HG03520 (cell line): Measurements from ENCODE around the gene PRRC2B.
"Not testable (repeated sequence)": the region's sequence is repeated elsewhere in the genome, so short reads cannot be mapped to it uniquely, and the experiment has no call there.

ENCODE experiments used
- ATAC-seq: cut with Tn5 transposase; IDR thresholded peaks from one replicate; pipeline ENCODE4 v1.9.1; 2021; ENCODE audit warnings: mild to moderate bottlenecking, moderate library complexity; ENCODE audit not compliant: unreplicated experiment

The PRRC2B gene

GRCh38 chr9:131393622-131394463, at the start of gene PRRC2B:
Gene PRRC2B, plus strand, starts transcription at chr9:131394086. Its CDS starts 36,059 bp downstream, at chr9:131430145.
- peak; percentile 41 for ATAC-seq

DNA sequence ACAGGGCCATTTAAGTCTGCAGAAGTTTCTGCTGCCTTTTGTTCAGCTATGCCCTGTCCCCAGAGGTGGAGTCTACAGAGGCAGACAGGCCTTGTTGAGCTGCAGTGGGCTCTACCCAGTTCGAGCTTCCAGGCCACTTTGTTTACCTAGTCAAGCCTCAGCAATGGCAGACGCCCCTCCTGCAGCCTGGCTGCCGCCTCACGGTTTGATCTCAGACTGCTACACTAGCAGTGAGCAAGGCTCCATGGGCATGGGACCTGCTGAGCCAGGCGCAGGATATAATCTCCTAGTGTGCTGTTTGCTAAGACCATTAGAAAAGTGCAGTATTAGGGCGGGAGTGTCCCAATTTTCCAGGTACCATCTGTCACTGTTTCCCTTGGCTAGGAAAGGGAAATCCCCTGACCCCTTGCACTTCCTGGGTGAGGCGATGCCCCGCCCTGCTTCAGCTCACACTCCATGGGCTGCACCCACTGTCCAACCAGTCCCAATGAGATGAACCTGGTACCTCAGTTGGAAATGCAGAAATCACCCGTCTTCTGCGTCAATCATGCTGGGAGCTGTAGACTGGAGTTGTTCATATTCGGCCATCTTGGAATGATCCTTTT, 48.9 kb upstream of the PRRC2B start:
- ATAC-seq: not testable (repeated sequence)

DNA sequence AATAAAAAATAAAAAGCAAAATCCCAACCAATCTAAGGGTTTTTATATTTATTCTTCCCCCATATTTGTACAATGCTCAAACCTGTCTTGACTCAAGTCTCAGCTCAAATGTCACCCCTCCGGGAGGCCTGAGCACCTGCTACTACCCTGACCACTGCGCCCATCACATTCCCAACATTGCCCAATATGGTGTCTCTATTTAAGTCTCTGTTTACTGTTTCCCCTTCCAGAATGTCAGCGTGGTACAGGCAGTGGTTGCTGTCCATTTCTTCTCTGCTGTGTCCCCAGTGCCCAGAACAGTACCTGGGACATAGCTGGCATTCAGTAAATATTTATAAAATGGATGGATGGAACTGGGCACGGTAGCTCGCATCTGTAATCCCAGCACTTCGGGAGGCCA, 47.3 kb upstream of the PRRC2B start:
- ATAC-seq: no peak

- ATAC-seq: no peak
Measured at GRCh38 chr9:131347376-131348020, 46.4 kb upstream of the PRRC2B start.

GRCh38 chr9:131348631-131349521, 45.0 kb upstream of the PRRC2B start:
- ATAC-seq: no peak

DNA sequence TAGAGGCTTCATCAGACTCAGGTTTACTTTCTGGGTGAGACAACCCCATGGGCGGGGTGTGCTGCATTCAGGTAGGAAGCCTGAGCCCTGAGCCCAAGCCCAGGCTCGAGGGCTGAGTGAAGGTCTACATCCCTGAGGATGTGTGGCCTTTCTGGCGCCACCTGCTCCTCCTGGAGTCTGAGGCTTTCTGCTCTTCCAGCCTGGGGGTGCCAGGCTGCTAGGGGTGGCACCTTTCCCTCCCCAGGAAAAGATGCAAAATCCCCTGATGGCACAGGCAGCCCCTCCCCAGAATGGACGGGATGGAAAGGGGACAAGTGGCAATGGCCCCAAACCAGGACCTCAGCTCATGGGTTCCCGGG, 44.4 kb upstream of the PRRC2B start:
- no peak for ATAC-seq

GRCh38 chr9:131349881-131350563, 43.9 kb upstream of the PRRC2B start:
- ATAC-seq: no peak

GRCh38 chr9:131356479-131356878, 37.4 kb upstream of the PRRC2B start:
- ATAC-seq: not testable (repeated sequence)

DNA sequence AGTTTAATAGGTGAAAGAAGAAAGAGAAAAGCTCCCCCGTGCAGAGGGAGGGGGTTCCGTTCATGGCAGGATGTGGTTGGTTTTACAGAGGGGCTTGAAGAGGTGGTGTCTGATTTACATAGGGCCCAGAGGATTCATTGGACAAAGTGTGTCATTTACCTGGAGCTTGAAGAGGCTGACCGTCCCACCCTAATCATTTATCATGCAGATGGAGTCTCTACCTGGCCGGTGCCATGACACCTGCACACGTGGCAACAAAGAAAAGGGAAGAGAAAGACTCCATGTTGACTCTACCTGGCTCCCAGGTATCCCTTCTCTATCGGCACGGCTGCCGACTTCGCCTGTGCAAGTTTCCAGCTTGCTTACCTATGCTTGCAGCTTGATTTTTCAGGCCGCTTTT, 35.3 kb upstream of the PRRC2B start:
- ATAC-seq: no peak

DNA sequence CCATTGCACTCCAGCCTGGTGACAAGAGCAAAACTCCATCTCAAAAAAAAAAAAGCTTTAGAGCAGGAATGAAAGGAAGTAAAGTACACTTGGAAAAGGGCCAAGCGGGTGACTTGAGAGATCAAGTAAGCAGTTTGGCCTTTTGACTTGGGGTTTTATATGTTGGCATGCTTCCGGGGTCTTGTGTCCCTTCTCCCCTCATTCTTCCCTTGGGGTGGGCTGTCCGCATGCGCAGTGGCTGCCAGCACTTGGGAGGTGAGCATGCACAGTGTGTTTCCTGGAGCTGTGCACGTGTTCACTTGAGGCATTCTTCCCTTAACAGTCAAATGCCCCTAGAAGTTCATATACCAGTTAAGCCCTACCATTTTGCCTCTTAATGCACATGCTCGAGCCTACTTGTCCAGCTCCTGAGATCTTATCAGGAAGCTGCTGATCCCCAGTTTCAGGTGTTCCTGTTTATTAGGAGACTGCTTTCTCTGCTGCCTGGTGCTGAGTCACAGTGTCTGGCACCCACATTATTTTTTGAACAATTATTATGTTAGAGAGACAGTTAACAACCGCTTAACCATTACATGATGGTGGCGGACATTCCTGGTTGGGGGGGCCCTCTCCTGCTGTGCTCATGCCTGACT, 32.6 kb upstream of the PRRC2B start:
- ATAC-seq: no peak

GRCh38 chr9:131365546-131365945, 28.3 kb upstream of the PRRC2B start:
- ATAC-seq: no peak

GRCh38 chr9:131366761-131367401, 27.0 kb upstream of the PRRC2B start:
- no peak for ATAC-seq

DNA sequence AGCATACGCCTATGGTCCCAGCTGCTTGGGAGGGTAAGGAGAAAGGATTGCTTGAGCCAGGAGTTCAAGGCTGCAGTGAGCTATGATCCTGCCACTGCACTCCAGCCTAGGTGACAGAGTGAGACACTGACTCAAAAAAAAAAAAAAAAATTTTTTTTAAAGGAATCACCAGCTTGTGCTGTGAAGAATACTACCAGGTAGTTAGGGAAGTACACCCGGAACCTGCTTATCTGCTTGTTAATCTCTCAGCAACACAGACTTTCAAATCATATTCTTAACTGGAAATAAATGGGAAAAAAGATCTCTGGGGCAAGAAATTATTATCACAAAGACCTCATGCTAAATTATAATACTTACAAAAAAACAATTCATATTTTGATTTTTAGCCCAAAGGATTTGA, 26.4 kb upstream of the PRRC2B start:
- no peak for ATAC-seq

GRCh38 chr9:131370638-131371037, 23.2 kb upstream of the PRRC2B start:
- ATAC-seq: no peak

DNA sequence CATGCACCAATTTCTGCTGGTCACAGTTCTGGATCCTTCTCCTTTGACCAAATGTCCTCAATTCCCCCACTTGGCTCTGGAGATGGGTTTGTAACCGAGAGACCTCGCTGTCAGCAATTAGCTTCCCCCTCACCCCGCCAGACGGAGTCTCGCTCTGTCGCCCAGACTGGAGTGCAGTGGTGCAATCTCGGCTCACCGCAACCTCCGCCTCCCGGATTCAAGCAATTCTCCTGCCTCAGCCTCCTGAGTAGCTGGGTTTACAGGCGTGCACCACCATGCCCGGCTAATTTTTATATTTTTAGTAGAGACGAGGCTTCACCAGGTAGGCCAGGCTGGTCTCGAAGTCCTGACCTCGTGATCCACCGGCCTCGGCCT, 21.3 kb upstream of the PRRC2B start:
- not testable (repeated sequence) for ATAC-seq

DNA sequence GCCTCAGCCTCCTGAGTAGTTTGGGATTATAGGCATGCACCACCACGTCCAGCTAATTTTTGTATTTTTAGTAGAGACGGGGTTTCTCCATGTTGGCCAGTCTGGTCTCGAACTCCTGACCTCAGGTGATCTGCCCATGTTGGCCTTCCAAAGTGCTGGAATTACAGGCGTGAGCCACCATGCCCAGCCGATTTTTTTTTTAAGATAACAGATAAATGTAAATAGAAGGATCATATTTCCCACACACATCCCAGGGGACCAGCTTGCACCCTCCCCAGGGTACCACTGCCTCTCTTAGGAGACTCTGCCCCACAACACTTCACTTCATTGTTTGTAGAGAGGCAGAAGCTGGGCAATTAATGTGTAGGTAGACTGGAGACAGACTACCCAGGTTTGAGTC, 19.2 kb upstream of the PRRC2B start:
- ATAC-seq: not testable (repeated sequence)

DNA sequence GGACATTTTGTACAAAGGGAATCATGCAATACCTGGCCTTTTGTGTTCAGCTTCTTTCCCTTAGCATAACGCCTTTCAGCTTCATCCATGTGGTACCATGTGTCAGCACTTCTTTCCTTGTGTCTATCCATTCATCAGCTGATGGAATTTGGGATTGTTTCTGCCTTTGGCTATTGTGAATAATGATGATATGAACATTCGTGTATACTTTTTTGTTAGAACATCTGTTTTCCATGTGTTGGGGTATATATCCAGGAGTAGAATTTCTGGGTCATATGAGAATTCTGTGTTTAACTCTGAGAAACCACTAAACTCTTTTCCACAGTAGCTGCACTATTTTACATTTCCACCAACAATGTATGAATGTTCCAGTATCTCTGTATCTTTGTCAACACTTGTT, 14.8 kb upstream of the PRRC2B start:
- no peak for ATAC-seq

DNA sequence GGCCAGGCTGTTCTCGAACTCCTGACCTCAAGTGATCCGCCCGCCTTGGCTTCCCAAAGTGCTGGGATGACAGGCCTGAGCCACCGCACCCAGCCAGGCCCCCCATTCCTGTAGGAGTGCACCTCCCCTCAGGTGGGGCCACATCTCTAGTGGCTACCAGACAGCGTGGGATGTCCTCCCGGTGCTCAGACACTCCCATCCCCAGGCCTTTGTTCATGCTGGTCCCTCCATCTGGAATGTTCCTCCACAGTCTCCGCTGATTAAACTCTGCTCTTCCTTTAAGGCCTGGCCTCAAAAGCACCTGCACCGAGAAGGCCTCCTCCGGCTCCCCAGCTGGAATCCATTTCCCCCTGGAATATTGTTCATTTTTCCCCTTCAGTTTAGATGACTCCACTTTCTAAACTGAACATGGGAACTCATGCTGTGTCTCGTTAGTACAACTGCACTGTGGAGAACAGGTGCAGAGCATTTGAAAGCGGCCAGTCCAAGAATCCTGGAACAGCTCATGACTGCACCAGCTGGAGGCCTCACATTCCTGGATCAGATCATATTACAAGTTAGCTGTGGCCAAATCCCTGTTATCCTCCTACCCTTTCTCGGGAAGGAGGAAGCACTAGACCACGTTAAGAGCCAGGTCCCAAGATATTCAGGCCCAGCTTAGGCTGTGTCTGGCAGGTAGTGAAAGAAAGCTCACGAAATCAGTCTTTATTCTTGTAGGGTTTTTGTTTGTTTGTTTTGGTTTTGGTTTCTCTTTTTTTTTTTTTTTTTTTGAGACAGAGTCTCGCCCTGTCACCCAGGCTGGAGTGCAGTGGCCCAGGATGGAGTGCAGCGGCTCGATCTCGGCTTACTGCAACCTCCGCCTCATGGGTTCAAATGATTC, 10.8 kb upstream of the PRRC2B start:
- ATAC-seq: no peak

DNA sequence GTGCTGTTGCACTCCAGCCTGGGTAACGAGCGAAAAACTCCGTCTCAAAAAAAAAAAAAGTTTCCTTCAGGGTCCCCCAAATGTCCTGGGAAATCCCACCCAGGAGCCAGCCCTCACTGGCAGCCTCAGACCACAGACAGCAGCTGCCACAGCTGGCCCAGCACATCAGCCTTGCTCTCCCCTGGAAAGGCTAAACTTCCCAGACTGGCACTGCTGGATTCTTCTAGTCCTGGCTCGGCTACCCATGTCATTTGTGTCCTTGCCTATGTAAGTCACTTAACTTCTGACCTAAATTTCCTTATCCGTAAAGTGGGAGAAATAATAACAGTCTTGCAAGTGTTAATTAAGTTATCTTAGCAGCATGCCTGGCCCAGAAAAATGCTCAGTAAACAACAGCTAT, 8.6 kb upstream of the PRRC2B start:
- ATAC-seq: no peak
